ENCODE data around the gene TRIM10.

DNA sequence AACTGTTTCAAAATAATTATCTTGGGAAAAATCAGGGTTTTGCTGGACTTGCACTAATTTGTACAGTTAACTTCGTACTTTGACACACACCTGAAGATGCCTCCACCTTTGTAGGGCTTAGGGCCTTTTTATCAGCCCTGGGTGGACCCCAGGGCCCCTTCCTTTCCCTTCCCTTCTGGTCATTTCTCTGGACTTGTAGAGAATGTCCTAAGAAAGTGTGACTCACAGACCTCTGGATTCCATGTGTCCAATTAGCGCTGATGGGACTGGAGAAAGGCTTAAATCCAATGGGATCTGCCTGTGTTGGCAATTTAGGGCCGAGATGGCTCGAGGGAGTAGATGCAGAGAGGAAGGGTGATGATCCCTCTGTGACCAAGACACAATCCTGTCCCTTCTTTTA, 11.7 kb upstream of the TRIM10 start:
- TF ChIP-seq CTCF (conservative IDR thresholded peaks at IDR 0.05 in 1 of 2, IDR thresholded peaks at IDR 0.05 in 1 of 2; ENCODE audit: low read depth in 1 of 2, low read length in 2 of 2) (no peak), EZH2 (IDR thresholded peaks at IDR 0.05; ENCODE audit: low read length, missing control alignments) (no peak)
